ENCODE data around the gene NAIP.
"Not testable (repeated sequence)": the region's sequence is repeated elsewhere in the genome, so short reads cannot be mapped to it uniquely, and the experiment has no call there.

Gene NAIP, protein sequence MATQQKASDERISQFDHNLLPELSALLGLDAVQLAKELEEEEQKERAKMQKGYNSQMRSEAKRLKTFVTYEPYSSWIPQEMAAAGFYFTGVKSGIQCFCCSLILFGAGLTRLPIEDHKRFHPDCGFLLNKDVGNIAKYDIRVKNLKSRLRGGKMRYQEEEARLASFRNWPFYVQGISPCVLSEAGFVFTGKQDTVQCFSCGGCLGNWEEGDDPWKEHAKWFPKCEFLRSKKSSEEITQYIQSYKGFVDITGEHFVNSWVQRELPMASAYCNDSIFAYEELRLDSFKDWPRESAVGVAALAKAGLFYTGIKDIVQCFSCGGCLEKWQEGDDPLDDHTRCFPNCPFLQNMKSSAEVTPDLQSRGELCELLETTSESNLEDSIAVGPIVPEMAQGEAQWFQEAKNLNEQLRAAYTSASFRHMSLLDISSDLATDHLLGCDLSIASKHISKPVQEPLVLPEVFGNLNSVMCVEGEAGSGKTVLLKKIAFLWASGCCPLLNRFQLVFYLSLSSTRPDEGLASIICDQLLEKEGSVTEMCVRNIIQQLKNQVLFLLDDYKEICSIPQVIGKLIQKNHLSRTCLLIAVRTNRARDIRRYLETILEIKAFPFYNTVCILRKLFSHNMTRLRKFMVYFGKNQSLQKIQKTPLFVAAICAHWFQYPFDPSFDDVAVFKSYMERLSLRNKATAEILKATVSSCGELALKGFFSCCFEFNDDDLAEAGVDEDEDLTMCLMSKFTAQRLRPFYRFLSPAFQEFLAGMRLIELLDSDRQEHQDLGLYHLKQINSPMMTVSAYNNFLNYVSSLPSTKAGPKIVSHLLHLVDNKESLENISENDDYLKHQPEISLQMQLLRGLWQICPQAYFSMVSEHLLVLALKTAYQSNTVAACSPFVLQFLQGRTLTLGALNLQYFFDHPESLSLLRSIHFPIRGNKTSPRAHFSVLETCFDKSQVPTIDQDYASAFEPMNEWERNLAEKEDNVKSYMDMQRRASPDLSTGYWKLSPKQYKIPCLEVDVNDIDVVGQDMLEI (N-terminal part only)

DNA sequence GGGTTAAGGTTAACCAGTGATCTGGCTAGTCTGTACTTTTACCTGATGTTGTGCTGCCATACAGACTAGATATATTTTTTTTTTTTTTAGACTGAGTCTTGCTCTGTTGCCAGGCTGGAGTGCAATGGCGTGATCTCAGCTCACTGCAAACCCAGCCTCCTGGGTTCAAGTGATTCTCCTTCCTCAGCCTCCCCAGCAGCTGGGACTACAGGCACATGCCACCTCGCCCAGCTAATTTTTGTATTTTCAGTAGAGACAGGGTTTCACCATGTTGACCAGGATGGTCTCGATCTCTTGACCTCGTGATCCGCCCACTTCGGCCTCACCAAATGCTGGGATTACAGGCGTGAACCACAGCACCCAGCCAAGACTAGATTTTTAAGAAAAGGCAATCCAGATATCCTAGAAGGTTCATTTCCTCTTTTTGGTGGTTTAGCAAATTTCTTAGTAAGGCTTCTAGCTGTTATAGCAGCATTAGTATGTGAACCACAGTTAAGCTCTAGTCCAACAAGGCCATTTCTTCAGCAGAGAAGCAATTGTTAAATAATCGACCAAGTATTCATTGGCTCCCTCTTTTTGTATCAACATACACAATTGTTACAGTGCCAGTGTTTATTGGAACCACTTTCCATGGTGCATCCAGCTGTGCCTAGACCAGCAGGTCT is at the start of gene NAIP:
TSS of gene NAIP (minus strand) at position 51 of the 665 bp plus-strand sequence. CDS start 12,424 bp downstream, outside the sequence.
- DNase-seq (ENCODE audit: low read depth): not testable (repeated sequence)

DNA sequence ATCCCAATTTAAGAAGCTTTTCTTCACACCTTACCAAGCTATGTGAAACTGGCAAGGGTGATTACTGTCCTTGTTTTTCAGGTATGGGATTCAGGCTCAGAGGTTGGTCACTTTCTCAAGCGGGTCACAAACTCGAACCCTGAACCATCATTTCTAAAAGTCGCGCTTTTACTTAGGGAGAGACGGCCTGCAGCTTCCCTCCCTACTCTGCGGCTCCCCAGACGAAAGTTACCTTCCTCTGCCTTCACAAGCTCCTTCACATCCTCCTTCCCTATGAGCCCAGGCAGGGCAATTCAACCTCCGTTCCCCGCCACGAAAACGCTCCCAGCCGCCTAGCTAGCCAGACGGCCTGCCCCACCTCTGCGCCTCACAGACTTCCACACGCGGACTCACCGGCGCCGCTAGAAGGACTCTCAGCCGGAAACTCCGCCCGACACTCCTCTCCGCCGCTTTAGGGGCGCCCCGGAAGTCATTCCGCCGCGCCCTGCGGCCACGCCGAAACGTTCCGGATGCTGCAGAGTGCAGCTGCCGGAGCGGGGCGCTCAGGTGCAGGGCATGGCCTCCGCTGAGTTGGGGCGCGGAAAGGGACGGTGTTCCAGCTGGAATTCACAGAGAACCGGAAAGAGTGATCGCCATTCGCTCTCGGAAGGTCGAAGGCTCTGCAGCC is 42.3 kb upstream of the NAIP start, which contains the start of gene GTF2H2:
TSS of gene GTF2H2 (minus strand) at position 415 of the 667 bp plus-strand sequence. CDS start 4,913 bp downstream, outside the sequence.
- DNase-seq (ENCODE audit: low read depth): not testable (repeated sequence)

DNA sequence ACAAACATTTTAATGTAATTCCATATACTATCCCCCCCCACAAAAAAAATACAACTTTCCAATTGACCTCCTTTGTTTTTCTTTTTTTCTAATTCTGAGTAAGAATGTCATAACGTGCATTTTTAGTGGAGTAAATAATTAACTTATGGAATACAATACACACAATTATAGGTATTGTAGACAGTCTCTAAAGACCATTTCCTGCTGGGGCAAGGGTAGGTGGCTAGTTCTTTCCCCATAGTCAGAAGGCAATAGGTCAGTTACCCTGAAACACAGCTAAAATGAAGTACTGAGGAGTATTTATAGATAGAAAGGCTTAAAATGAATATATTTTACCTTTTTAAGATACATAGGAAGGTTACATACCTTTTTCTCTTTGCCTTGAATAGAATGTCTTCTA is 36.2 kb upstream of the NAIP start:
- not testable (repeated sequence) for DNase-seq (ENCODE audit: low read depth)

DNA sequence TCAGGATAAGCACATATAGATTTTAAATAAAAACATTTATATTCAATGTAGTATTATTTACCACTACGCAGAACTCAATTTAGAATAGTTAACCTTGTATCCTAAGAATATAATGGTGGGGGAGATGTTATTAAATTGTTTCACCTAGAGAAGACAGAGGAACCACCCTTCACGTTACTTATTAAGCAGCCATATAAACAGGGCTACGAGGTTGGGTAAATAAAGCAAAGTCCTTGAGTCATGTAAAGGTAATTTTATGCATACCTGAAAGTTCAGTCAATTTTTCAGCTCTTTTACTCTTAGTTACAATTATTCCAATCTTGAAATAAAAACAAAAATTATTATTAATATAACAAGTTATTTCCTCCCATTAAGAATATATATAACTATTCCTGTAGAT is 34.3 kb upstream of the NAIP start:
- DNase-seq (ENCODE audit: low read depth): not testable (repeated sequence)

DNA sequence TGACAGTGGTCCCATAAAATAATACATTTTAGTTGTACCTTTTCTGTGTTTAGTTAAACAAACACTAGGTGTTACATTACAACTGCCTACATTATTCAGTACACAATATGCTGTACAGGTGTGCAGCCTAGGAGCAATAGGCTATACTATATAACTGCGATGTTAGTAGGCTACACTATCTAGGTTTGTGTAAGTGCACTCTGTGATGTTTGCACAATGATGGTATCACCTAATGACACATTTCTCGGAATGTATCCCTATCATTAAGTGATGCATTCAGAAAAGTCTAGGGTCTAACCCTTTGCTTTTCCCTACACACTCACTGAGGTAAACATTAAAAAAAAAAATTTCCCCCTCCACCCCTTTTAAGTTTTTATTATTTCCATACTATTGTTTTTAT is 19.7 kb upstream of the NAIP start:
- not testable (repeated sequence) for DNase-seq (ENCODE audit: low read depth)

DNA sequence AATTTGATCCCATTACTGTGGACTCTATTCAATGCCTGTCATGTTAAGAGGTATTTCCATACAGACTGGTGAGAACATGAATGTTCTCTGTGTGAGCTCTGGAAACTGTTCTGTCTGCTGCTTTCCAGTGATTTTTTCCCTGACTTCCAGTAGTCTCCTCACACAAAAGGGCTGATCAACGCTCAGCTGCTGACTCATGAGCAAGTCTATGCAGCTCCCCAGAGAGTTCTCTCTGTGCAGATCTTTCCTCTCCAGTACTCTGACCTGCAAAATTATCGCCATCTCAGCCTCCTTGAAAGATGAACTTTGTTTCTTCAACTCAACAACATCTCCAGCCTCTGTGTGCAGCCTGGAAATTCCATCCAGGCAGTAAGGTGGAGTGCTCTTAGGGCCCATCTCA is 19.0 kb upstream of the NAIP start:
- not testable (repeated sequence) for DNase-seq (ENCODE audit: low read depth)

DNA sequence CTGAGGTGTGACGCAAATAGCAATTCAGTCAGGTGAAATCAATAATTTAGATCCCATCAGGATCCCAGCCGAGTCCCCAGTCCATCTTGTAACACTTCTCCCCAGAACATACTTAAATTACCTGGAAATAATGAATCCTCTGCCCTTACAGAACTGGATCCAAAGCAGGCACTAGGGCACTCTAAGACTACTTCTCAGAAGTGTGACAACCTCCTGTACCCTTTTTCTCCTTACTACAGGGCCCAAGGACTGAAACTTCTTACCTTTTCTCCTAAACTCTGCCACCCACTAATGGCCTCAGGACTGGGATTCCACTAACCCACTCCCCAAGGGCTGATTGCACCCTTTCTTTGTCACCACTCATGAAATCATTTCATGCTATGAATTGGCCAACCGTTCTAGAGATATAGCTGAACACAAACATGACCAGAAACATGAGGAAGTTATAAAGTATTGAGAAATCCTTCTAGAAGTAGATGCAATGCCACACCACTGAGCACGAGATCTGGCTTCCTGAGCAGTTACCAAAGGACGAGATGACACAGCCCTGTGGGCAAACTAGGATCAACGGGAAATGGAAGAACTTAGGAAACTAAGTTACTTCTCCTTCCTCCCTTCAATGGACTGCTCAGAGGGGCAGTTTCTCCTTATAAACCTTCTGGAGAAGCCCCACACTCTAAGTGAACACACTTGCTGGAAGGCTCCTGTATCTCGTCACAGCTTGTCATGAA is 6.1 kb upstream of the NAIP start:
- not testable (repeated sequence) for DNase-seq (ENCODE audit: low read depth)

DNA sequence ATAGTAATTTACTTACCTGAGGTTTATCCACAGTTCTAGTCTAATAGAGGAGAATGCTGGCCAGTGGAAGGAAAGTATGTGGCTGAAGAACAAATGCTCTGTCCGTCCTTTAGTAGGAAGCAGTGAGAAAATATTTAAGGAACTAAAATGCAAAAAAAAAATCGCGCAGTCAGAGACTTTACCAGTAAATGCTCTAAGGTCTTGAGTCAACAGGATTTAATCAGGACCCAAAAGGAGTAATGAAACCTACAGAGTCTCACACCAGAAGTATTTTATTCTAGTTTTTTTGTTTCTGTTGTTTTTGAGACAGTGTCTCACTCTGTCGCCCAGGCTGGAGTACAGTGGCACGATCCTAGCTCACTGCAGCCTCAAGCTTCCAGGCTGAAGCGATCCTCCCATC is 4.5 kb downstream of the NAIP start:
- DNase-seq (ENCODE audit: low read depth): not testable (repeated sequence)

DNA sequence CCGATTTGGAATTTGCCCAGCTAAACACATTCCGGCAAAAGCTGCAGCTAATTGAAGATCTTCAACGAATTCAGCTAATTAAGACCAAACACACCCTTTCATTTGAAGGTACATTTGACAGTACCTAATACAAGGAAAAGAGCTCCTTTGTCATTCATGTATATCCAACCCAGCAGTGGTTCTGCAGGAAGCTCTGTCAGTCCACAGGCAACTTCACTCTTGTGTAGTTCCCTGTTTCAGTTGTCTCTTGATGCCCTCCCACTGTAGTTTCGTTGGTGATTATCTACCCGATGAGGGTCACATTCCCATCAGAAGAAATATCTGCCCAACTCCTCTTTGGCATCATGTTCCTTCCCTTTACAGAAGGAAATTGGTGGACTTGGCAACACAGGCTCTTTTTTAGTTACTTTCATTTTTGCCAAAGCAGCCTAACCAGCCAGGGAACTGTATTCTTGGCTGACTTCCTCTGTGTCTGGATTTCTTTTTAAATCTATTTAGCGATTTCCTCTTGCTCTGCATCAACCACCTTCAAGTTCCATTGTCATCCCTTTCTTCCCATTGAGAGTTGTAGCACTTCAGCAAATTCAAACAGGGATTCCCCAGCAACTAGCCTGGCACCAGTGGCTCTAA is 6.6 kb downstream of the NAIP start:
- DNase-seq (ENCODE audit: low read depth): not testable (repeated sequence)

DNA sequence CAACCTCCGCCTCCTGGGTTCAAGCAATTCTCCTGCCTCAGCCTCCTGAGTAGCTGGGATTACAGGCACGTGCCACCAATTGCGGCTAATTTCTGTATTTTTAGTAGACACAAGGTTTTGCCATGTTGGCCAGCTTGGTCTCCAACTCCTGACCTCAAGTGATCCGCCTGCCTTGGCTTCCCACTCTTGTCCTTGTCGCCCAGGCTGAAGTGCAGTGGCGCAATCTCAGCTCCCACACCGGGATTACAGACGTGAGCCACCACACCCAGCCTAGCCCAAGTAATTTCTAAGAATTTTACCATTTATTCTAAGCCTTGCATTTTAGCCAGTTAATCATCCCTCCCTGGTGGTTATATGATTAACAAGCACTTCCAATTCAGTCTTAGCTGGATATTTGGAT is 11.0 kb downstream of the NAIP start:
- DNase-seq (ENCODE audit: low read depth): no peak

DNA sequence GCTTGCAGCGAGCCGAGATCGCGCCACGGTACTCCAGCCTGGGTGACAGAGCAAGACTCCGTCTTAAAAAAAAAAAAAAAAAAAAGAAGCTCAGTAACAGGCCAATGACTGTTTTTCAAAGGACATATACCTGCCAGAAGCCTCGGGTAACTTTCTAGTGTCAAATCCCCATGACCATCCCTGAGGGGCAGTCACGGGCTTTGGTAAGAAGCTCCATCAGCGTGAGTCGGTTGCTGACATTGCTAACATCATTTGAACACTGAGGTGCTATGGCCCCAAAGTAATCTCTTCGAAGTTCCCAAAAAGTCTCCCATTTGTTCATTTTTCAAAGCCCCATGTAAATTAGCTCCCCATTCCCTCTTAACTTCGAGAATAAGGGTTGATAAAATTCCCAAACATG is 11.6 kb downstream of the NAIP start:
- DNase-seq (ENCODE audit: low read depth): no peak

DNA sequence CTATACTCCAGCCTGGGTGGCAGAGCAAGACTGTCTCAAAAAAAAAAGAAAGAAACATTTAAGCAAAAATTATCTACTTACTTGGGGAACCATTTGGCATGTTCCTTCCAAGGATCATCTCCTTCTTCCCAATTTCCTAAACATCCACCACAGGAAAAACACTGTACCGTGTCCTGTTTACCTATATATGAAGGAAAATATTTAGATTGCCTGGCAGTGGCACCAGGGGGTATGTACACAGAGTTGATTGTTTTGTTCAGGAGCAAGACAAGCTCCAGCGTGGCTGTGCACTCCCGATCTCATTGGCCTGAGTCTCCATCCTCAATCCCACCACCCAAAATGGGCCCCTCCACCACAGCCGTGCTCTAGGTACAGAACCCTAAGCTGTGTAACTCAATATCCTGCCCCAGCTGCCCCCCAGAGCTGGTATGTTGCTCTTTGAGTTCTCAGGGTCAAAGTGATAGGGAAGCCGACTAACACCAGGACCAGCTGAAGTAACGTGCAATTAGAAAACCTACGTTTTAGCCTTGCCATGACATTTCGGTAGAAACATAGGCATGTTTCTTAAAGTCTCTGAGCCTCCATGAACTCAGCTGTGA is 13.8 kb downstream of the NAIP start:
- DNase-seq (ENCODE audit: low read depth): no peak

DNA sequence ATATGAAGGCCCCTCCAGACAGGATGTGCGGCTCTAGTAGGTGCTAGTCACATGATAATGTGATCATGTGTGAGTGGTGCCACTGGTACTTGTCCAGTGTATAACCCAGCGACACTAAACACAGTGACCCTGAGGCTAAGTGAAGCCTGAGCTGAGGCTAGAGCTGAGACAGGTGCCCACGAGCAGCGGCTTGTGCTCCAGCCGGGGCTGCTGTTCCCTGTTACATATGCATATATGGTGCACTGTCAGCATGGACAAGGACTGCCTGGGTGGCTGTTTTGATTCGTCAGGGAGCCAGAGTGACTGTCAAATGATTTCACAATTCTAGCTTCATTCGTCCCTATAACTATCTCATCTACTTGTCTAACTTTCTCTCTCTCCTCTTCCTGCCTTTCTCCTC is 18.2 kb downstream of the NAIP start:
- not testable (repeated sequence) for DNase-seq (ENCODE audit: low read depth)

DNA sequence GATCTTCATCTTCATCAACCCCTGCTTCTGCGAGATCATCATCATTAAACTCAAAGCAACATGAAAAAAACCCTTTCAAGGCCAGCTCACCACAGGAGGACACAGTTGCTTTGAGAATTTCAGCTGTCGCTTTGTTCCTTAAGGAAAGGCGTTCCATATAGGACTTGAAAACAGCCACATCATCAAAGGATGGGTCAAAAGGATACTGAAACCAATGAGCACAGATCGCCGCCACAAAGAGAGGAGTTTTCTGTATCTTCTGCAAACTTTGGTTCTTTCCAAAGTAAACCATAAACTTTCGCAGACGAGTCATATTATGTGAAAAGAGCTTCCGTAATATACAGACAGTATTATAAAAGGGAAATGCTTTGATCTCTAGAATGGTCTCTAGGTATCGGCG is 40.3 kb downstream of the NAIP start:
- not testable (repeated sequence) for DNase-seq (ENCODE audit: low read depth)

DNA sequence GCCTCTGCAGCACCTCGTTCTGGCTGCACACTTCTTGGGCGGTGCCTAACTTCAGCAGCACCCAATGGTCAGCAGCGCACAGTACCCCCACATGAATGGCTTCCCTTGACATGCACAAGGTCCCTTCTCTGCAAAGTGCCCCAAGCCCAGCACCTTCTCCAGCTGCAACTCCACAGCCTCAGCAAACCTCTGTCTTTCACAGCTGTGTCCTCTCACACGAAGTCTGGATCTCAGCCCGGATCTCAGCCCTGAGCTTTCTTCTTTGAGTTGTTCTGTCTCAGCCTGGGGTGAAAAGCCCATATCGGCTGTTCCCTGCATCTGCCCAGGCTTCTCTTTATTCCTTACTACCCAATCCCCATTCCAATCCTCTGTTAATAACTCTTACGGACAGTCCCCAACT is 57.9 kb downstream of the NAIP start:
- DNase-seq (ENCODE audit: low read depth): not testable (repeated sequence)

DNA sequence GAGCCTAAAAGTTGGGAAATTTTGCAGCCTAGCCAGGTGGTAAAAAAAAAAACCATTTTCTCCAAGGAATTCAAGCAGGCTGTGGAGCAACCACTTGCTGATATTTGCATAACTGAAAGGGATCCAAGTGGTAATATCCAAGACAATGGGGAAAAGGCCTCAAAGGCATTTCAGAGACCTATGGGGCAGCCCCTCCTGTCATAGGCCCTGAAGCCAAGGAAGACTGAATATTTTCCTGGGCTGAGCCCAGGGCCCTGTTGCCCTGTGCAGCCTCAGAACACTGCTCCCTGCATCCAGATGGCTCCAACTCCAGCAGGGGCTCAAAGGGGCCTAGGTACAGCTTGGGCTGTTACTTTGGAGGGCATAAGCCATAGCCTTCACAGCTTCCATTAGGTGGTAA is 60.6 kb downstream of the NAIP start:
- DNase-seq (ENCODE audit: low read depth): not testable (repeated sequence)

DNA sequence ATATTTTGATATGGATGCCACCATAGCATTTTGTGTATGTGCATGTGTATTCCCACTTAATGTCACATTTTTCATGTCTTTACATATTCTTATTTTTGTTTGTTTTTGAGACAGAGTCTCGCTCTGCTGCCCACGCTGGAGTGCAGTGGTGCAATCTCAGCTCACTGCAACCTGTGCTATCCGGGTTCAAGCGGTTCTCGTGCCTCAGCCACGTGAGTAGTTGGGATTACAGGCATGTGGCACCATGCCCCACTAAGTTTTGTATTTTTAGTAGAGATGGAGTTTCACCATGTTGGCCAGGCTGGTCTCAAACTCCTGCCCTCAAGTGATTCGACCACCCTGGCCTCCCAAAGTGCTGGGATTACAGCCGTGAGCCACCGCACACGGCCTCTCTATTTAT is 72.1 kb downstream of the NAIP start:
- DNase-seq (ENCODE audit: low read depth): not testable (repeated sequence)

DNA sequence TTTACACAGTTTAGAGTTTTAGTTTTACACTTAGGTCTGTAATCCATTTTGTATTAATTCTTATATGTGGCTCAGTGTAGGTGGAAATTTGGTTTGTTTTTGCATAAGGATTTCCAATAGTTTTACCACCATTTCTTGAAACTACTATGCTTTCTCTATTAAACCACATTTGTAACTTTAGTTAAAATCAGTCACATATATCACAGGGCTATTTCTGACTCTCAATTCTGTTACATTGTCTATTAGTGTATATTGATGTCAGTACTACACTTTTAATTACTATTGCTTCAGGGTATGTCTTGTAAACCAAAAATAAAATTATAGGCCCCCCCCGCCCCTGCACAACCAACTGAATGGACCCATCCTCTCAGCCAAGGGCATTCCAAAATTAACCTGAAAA is 92.6 kb downstream of the NAIP start:
- DNase-seq (ENCODE audit: low read depth): not testable (repeated sequence)

DNA sequence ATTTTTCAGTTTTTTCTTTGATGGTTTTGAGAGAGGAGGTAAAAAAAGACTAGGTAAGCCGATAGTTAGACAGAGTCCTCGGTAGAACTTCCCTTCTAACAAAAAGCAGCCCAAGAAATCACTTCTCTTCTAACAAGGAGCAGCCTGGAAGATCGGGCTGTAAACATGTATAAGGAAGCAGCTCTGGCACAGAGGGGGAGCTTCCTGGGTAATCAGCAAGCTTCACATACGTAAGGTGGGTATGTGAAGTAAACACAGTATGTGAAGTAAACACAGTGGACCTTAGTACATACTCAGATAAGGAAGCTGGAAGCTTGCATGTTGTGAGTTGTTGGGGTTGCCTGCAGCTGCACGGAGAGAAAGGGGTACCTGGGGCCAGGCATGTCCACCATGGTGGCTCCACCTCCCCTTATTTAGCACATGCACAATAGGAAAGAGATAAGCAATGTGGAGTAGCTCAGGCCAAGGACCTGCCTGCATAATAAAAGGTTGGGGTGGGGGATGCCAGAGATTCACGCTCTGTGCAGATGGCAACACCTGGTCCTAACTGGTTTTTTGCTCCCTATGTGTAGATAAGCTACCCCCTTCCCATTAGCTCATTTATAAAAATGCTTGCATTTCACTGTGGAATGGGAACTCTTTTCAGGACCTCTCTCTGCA is 93.3 kb downstream of the NAIP start:
- not testable (repeated sequence) for DNase-seq (ENCODE audit: low read depth)
